ENCODE data around the gene CPA1. TPM values are rescaled to one million over a fixed set of nuclear protein-coding genes. Genes with fewer than 3 reads are reported as not detected.

The CPA1 gene
- total RNA-seq, 2 experiments from 2014 or later, result not detected

- no peaks in the 10 kb centered on the region for H3K27me3 Mint-ChIP-seq
- intact Hi-C loops (cut with DNase I, micrococcal nuclease), result no loop called here
- no peak for ATAC-seq
- peaks cover 6% of the 10 kb centered on the region for H3K4me1 Mint-ChIP-seq
- ChIA-PET CTCF (interaction anchor here (1.0 kb wide), 1 partner anchor 13 kb away, joined by 4 read pairs; the partner anchor contains the start of gene CPA5), POLR2A (no interaction called here)
- no peak for DNase-seq
- H3K27ac Mint-ChIP-seq, result no peak overlapping the region
- H3K4me3 Mint-ChIP-seq, result no peak overlapping the region
- H3K9me3 Mint-ChIP-seq (ENCODE audit: low read depth), result peaks cover 4% of the 10 kb centered on the region
- no peaks in the 10 kb centered on the region for H3K36me3 Mint-ChIP-seq (ENCODE audit: low read depth)
Measured at GRCh38 chr7:130358471-130358870, 21.8 kb upstream of the CPA1 start.

- H3K4me1 Mint-ChIP-seq, result peaks cover 13% of the 10 kb centered on the region
- no peak overlapping the region for H3K4me3 Mint-ChIP-seq
- no peaks in the 10 kb centered on the region for H3K27me3 Mint-ChIP-seq
- no peak overlapping the region for H3K27ac Mint-ChIP-seq
- DNase-seq (no peak), ATAC-seq (no peak)
- intact Hi-C loops (cut with DNase I, micrococcal nuclease), result no loop called here
- ChIA-PET CTCF (no interaction called here), POLR2A (no interaction called here)
- peaks cover 4% of the 10 kb centered on the region for H3K9me3 Mint-ChIP-seq (ENCODE audit: low read depth)
- no peaks in the 10 kb centered on the region for H3K36me3 Mint-ChIP-seq (ENCODE audit: low read depth)
Measured at GRCh38 chr7:130359276-130359857, 20.9 kb upstream of the CPA1 start.

- DNase-seq (no peak), ATAC-seq (no peak)
- H3K27ac Mint-ChIP-seq, result no peak overlapping the region
- intact Hi-C loops (cut with DNase I, micrococcal nuclease), result loop anchor here in 1 of 2 experiments (5.0 kb wide), 1 partner anchor 287 kb away; no protein-coding TSS in a partner anchor
- ChIA-PET POLR2A (no interaction called here), CTCF (no interaction called here)
- no peaks in the 10 kb centered on the region for H3K27me3 Mint-ChIP-seq
- no peak overlapping the region for H3K4me3 Mint-ChIP-seq
- H3K36me3 Mint-ChIP-seq (ENCODE audit: low read depth), result no peaks in the 10 kb centered on the region
- H3K9me3 Mint-ChIP-seq (ENCODE audit: low read depth), result peaks cover 4% of the 10 kb centered on the region
- peaks cover 17% of the 10 kb centered on the region for H3K4me1 Mint-ChIP-seq
Measured at GRCh38 chr7:130360518-130360917, 19.8 kb upstream of the CPA1 start.

GRCh38 chr7:130361681-130362080, 18.6 kb upstream of the CPA1 start:
- Mint-ChIP-seq H3K27ac (no peak overlapping the region), H3K4me3 (no peak overlapping the region), H3K36me3 (ENCODE audit: low read depth) (no peaks in the 10 kb centered on the region), H3K27me3 (no peaks in the 10 kb centered on the region), H3K9me3 (ENCODE audit: low read depth) (peaks cover 4% of the 10 kb centered on the region), H3K4me1 (peaks cover 21% of the 10 kb centered on the region)
- POLR2A ChIA-PET, result no interaction called here
- DNase-seq (no peak), ATAC-seq (no peak)
- intact Hi-C loops (cut with DNase I, micrococcal nuclease), result loop anchor here in 1 of 2 experiments (5.0 kb wide), 1 partner anchor 286 kb away; no protein-coding TSS in a partner anchor
- CTCF ChIA-PET, result no interaction called here

- no peak for ATAC-seq
- intact Hi-C loops (cut with DNase I, micrococcal nuclease), result loop anchor here in 1 of 2 experiments (5.0 kb wide), 1 partner anchor 285 kb away; no protein-coding TSS in a partner anchor
- Mint-ChIP-seq H3K27ac (no peak overlapping the region), H3K9me3 (ENCODE audit: low read depth) (peaks cover 8% of the 10 kb centered on the region), H3K36me3 (ENCODE audit: low read depth) (no peaks in the 10 kb centered on the region), H3K4me1 (peaks cover 27% of the 10 kb centered on the region), H3K27me3 (no peaks in the 10 kb centered on the region), H3K4me3 (no peak overlapping the region)
- ChIA-PET POLR2A (no interaction called here), CTCF (no interaction called here)
- no peak for DNase-seq
Measured at GRCh38 chr7:130362251-130362816, 18.0 kb upstream of the CPA1 start.

- Mint-ChIP-seq H3K4me1 (peaks cover 28% of the 10 kb centered on the region), H3K4me3 (no peak overlapping the region), H3K27ac (no peak overlapping the region), H3K27me3 (no peaks in the 10 kb centered on the region), H3K36me3 (ENCODE audit: low read depth) (no peaks in the 10 kb centered on the region), H3K9me3 (ENCODE audit: low read depth) (peaks cover 8% of the 10 kb centered on the region)
- ATAC-seq, result peak; percentile 96
- POLR2A ChIA-PET, result interaction anchor here (0.6 kb wide), 1 partner anchor 1400 kb away, joined by 3 read pairs; no protein-coding TSS in a partner anchor
- intact Hi-C loops (cut with DNase I, micrococcal nuclease), result loop anchor here (1.0 to 5.0 kb wide), 3 partner anchors 86 to 284 kb away; no protein-coding TSS in a partner anchor
- peak; percentile 83 for DNase-seq
- CTCF ChIA-PET, result no interaction called here
Measured at GRCh38 chr7:130363026-130363847, 17.1 kb upstream of the CPA1 start.

- no peaks in the 10 kb centered on the region for H3K36me3 Mint-ChIP-seq (ENCODE audit: low read depth)
- no peaks in the 10 kb centered on the region for H3K27me3 Mint-ChIP-seq
- peaks cover 38% of the 10 kb centered on the region for H3K4me1 Mint-ChIP-seq
- no peak overlapping the region for H3K27ac Mint-ChIP-seq
- H3K9me3 Mint-ChIP-seq (ENCODE audit: low read depth), result peaks cover 6% of the 10 kb centered on the region
- intact Hi-C loops (cut with DNase I, micrococcal nuclease), result loop anchor here in 1 of 2 experiments (5.0 kb wide), 1 partner anchor 283 kb away; no protein-coding TSS in a partner anchor
- ChIA-PET CTCF (no interaction called here), POLR2A (no interaction called here)
- H3K4me3 Mint-ChIP-seq, result no peak overlapping the region
- DNase-seq, result no peak
- ATAC-seq, result no peak
Measured at GRCh38 chr7:130364451-130364850, 15.8 kb upstream of the CPA1 start.

GRCh38 chr7:130365088-130365487, 15.2 kb upstream of the CPA1 start:
- no peak for DNase-seq
- peaks cover 4% of the 10 kb centered on the region for H3K9me3 Mint-ChIP-seq (ENCODE audit: low read depth)
- H3K27me3 Mint-ChIP-seq, result no peaks in the 10 kb centered on the region
- CTCF ChIA-PET, result interaction anchor here (0.5 kb wide), 1 partner anchor 293 kb away, joined by 3 read pairs; no protein-coding TSS in a partner anchor
- intact Hi-C loops (cut with DNase I, micrococcal nuclease), result no loop called here
- no peak overlapping the region for H3K4me3 Mint-ChIP-seq
- POLR2A ChIA-PET, result no interaction called here
- H3K27ac Mint-ChIP-seq, result no peak overlapping the region
- H3K36me3 Mint-ChIP-seq (ENCODE audit: low read depth), result no peaks in the 10 kb centered on the region
- peaks cover 43% of the 10 kb centered on the region for H3K4me1 Mint-ChIP-seq
- ATAC-seq, result no peak

GRCh38 chr7:130365511-130366441, 14.5 kb upstream of the CPA1 start:
- ATAC-seq (no peak), DNase-seq (peak; percentile 57)
- H3K4me1 Mint-ChIP-seq, result peaks cover 43% of the 10 kb centered on the region
- H3K36me3 Mint-ChIP-seq (ENCODE audit: low read depth), result no peaks in the 10 kb centered on the region
- no peaks in the 10 kb centered on the region for H3K27me3 Mint-ChIP-seq
- H3K4me3 Mint-ChIP-seq, result no peak overlapping the region
- no peak overlapping the region for H3K27ac Mint-ChIP-seq
- ChIA-PET POLR2A (no interaction called here), CTCF (interaction anchor here (0.5 to 0.8 kb wide), 2 partner anchors 293 to 1185 kb away, joined by 3 to 4 read pairs; no protein-coding TSS in a partner anchor)
- H3K9me3 Mint-ChIP-seq (ENCODE audit: low read depth), result peaks cover 4% of the 10 kb centered on the region
- intact Hi-C loops (cut with DNase I, micrococcal nuclease), result loop anchor here in 1 of 2 experiments (2.0 kb wide), 1 partner anchor 51 kb away; no protein-coding TSS in a partner anchor

GRCh38 chr7:130366564-130366963, 13.7 kb upstream of the CPA1 start:
- Mint-ChIP-seq H3K4me1 (peaks cover 43% of the 10 kb centered on the region), H3K4me3 (no peak overlapping the region), H3K9me3 (ENCODE audit: low read depth) (peaks cover 4% of the 10 kb centered on the region), H3K27ac (no peak overlapping the region), H3K36me3 (ENCODE audit: low read depth) (no peaks in the 10 kb centered on the region), H3K27me3 (no peaks in the 10 kb centered on the region)
- CTCF ChIA-PET, result no interaction called here
- ATAC-seq (no peak), DNase-seq (no peak)
- intact Hi-C loops (cut with DNase I, micrococcal nuclease), result loop anchor here in 1 of 2 experiments (2.0 kb wide), 1 partner anchor 50 kb away; no protein-coding TSS in a partner anchor
- POLR2A ChIA-PET, result no interaction called here
